NCI-H1092 treated with DMSO at 0.1 percent for 48 hours (cell line): ENCODE data around the gene NELFB.
A peak's percentile ranks its signal among the peaks of the same experiment; 100 is the strongest.

Experiments used
- DNase-seq: peaks from one replicate; lab custom pipeline; 2025; lab: John Stamatoyannopoulos, UW

The NELFB gene

DNA sequence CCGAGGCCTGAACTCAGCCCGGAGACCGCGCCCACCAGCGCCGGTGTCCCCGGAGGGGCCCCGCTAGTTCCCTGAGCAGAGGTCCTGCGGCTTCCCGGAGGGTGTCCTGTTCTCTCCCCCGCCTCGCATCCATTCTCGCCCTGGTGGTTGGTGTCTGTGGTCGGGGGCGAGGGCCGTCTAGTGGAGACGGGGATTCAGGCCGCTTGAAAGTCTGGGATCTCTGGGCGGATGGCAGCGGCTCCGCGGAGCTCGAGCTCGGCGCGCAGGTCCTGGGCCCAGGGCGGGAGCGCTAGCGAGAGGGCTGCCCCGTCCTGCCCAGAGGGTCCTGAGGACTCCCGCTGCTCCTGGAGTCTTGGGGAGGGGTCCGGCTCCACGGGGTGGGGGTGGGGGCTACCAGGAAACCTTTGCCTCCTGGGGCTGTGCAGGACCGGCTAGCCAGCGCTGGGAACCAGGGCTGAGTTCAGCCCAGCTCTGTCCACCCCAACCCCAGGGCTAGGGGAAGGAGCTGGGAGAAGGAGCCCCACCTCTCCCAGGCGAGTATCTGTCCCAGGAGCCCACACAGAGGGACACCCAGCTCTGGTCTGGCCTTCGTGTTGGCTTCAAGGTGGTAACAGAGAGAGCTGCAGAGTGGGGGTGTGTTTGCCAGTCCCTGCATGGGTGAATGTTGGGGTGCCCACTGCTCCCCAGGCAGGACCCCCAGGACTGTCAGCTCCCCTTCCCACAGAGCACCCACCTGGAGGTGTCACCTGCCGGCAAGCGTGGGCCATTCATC is 26.4 kb downstream of the NELFB start:
- DNase-seq = no peak

DNA sequence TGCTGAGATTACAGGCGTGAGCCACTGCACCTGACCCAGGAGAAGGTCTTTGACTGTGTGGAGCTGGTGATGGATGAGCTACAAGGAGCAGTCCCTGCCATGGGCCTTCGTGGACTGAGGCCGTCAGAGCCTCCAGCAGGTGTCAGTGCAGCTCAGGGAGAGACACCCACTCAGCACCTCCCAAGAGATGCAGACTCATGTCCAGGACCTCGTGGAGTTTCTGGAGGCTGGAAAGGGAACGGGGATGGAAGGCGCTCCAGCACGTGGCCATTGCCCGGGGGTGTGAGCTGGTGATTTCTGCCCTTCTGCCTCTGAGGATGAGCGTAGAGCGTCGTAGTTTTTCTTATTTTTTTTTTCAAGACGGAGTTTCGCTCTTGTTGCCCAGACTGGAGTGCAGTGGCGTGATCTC is 31.9 kb downstream of the NELFB start:
- peak; percentile 30 for DNase-seq

DNA sequence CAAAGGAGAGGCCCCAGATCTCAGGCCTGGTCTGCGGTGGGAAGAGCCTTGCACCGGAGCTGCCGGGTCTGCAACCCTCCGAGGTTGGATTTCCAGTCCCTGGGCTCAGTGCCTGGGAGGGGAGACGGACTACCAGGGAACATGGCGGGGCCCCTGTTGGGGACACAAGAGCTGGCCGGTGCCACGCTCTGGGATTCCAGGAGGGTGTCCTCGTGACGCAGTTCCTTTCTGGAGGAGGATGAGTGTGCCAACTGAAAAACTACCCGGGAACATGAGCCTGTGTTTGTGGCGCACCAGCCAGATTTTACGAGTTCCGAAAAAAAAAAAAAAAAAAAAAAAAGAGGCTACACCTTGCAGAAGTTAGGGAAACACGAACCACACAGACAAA is 38.0 kb downstream of the NELFB start:
- DNase-seq = no peak

DNA sequence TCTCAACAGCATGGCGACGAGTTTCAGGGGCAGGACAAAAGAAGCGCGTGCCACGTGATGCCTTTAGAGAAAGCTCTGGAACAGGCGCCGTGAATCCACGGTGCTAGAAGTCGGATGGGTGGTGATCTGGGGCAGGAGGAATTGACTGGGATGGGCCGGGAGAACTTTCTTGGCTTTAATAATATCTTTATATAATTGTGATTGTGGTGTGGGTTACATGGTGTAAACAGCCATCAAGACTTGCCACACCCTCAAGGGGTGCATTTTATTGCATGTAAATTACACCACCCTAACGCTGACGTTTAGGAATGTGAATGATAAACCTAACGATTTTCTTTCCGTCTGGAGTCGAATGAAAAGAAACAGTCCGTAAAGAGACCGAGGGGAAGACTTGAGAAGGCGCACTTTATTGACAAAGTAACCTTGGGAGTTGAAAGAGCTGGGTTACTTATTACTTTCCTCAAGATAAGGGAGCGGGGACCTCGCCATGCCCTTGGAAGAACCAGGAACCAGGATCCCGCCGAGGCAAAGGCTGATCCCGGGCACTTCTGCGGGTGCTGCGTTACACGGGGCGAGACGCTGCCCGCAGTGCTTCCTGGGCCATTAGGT is 38.5 kb downstream of the NELFB start:
- DNase-seq = no peak

DNA sequence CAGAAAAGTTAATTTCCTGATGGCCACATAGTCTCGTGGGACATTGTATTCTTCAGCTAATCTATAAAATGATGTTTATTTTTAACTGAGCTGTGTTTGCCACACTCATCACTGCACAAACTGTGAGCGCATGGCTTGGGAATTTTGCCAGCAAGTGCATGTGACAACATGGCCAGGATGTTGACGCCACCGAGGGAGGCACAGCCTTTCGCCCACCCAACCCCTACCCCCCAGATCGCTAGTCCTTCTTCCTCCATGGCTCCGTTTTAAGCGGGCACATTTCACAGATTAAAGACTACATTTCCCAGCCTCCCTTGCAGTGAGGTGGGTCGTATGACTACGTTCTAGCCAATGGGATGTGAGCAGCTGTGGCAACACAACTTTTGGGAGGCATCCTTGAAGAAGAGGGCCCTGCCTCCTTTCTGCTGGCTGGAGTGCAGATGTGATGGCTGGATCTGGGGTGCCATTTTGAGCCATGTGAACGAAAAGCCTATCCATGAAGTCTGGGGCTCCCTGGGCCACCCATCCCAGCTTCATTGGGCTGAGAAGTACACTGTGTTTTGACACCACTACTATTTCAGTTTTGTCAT is 39.1 kb downstream of the NELFB start:
- DNase-seq = no peak

DNA sequence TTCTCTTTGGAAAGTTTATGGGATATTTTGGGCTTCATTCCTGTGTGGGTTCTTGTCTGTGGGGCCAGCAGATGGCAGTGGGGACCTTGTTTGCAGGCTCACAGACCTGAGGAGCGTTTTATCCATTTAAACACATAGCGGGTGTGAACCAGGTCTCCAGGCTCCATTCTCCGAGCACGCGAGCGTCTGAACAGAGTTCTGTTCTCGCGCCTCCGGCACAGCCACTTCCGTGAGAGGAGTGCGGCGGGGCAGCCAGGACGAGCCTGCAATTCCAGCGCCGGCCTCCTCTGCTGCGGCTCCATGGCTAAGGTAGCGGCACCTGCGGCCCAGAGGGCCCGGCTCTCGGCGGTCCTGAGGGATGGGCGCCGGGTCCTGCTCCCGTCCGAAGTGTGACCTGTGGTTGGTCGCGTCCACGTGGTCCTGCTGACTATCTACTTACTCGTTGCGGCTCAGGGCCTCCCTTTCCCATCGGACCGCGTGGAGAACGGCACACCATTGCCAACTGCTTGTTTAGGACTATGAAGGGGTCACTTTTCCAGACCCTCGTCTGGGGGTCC is 39.6 kb downstream of the NELFB start:
- DNase-seq = no peak

DNA sequence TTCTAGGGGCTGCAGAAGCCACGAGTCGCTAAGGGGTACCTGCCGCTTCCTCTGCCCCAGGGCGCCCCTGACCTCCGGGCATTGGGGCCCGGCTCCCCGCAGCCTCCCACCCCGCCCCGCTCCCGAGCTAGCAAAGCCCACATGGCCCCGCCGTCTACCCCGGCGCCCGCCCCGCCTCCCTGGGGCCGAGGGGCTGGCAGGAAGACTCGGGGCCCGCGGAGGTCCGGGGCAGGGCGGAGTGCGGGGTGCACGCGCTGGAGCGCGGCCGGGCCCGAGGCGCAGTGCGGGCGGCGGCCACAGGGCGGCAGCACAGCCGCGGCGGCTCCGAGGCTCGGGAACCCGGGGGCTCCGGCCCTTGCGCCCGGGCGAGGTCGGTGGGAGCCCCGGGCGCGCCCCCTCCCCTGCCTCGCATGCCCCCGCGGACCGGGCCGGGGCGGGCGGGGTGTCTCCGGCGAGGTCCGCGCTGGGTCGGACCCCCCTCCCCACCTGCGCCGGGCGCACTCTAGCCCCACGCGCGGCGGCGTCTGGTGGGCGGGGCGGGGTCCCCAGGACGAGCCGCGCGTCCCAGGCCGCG is 40.2 kb downstream of the NELFB start:
- DNase-seq = no peak

DNA sequence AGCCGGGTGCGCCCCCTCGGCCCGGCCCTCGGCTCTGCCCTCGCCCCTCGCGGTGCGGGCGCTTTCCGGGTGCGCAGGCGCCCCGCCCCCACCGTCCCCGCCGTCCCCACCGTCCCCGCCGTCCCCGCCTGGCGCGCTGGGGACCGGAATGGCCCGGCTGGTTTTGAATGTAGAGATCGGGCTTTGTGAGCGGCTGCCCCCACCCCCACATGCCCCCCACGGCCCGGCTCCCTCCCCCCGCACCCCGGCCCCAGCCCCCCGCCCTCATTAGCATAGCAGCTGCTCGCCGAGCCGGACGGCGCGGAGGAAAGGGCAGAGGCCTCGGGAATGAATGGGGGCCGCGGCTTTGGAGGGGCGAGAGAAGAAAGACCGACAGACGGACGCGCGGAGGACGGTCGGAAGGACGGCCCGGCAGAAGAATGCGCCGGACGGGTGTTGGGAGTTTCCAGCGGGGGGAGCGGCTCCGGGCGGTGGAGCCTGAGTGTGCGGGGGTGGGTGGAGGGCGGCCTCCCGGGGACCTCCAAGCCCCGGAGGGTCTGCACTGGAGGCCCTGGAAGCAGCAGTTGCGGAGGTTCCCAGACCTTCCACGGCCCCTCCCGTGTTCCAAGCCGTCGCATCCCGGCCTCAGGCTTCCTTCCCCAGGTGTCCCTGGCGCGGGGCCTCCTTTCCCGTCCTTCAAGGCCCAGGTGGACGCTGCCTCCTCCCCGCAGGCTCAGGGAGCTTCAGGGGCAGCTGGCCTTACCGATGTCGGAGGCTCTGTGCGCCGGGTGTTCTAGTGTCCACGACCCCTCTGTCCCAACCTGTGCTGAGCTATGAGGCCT is 40.9 kb downstream of the NELFB start:
- DNase-seq = no peak

DNA sequence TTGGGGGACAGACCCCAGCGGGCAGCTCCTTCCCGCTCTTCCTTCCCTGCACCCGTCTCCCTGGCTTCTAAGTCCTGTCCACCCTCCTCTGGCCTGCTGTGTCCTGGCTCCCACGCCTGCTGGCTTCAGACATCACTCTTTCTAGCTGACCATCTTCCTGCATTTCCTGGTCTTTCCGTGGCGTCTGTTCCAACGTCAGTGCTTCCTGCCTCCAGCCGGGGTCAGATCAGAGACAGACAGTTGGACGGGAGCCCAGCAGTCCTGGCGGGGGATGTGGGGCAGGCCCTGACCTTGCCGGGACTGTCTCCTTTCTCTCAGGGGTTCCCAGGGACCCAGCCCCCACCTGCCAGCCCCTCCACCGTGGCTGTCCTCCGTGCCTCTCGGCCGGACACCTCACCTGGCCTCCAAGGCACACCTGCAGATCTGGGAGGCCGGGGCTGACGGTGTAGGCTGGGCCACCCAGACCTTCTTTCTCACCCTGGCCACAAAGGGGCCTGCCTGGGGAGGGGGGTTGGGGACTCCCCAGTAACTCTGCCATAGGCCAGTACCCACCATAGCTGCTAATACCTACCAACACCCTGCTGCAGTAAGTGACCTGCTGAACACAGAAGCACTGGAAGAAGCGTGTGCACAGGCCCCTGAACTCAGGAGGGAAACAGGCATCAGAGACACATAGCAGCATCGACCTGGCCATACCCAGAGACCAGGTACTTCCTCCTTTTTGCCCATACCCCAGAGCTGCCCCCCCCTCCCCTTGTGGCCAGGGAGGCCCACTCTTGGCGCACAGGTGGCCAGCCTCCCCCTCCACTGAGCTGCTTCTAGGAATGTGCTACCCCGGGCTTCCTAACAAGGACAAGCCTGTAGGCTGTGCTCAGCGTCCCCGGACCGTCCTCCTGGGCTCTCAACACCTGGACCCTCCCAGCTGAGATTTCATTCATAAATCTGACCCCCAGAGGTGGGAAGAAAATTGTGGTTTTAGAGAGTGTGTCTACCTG is 41.8 kb downstream of the NELFB start:
- no peak for DNase-seq

DNA sequence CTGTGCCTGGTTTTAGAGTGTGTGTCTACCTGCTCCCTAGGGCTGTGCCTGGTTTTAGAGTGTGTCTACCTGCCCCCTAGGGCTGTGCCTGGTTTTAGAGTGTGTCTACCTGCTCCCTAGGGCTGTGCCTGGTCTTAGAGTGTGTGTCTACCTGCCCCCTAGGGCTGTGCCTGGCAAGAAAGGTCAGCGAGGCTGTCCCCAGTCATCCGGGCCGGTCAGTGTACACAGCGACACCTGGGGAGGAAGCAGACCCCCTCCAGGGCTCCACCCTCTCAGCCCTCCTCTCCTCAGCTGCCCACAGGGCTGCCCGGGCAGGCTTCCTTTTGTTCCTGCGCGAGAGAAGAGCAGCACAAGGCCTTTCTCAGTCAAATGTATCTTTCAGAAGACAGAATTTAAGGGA is 42.8 kb downstream of the NELFB start:
- no peak for DNase-seq

DNA sequence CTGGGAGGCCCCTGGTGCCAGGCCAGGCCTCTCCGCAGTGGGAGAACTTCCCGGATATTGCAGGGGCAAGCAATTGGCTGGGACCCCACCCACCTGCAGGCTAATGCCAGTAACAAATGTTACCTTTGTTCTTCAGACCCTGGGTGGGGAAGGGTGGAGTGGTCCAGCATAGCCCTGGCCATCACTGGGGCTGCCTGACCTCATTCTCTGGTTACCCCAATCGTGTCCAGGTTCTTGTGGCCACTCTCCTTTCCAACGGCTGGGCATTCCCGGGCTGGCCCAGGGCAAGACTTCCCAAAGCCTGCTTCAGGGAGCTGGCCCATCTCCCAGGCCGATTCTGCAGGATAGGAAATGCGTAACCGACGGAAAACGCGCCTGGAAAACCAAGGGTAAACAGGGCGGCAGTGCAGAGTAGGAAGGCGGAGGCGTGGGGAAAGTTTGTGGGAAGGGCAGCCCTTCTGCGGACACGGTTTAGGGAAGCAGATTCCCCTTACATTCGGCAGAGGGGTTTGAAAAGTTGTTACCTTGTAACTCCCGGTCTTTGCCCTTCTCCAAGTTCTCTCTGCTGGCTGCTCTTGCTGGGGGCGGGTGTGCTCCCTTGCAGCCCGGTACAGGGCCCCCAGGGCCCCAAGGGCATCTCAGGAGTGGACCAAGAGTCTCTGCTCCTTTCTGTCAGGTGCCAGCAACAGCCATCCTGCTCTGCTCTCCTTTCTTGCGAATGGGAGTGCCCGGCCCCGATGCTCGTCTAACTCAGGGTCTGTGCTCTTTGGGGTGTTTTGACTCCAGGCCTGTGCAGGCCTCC is 43.5 kb downstream of the NELFB start:
- no peak for DNase-seq

DNA sequence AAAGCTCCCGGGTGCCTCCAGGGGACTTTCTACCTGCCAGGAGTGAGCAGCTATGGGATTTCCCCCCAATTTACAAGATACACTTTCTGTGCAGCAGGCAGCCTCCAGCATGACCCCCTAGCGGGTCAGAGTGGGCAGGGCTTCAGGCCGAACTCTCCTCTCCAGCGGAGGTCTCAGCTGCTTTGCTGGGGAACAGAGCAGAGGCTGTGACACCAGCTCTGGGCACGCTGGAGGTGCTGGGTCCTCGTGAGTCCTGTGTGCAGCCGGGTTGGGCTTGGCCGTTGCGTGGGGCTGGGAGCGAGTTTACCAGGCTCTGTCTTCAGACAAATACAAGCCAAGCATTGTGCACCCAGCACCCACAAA is 44.1 kb downstream of the NELFB start:
- no peak for DNase-seq

DNA sequence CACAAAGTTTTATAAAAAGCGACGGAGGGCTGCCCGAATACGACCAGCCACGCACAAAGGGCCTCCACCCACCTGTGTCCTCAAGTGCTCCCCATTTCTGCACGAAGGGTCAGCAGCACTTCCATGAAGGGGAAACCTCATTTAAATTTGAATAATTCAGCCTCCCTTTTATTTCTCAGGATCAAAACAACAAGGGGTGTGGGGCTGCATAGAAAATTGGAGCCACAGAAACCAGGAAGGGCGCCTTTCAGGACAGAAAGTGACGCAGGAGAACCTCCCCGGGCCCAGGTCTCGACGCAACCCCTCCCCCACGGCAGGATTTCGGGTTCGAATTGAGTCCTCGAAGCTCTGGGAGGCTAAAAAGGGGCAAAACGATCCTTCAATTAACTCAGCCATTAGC is 44.8 kb downstream of the NELFB start:
- no peak for DNase-seq

DNA sequence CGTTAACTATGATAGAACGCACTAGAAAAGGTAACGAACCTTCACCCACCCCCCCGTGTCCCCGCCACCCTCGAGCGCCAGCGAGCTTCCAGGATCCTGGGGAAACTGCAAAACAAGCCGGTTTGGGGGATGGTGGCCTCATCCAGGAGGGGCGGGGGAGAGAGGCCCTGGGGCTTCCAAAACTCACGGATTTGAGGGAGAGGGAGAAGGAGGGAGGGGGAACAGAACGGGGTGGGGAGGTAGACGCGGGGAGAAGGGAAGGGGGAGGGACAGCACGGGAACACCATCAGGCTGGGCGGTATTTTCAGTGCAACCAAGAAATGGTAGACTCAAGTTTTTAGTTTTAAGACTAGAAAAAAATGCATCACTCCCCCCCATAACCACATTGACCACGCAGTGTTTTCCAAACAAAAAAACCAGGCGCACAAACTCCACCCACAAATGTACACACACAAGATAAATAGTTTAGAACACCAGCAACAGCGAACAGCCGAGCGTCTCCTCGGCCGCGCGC is 45.5 kb downstream of the NELFB start:
- no peak for DNase-seq

DNA sequence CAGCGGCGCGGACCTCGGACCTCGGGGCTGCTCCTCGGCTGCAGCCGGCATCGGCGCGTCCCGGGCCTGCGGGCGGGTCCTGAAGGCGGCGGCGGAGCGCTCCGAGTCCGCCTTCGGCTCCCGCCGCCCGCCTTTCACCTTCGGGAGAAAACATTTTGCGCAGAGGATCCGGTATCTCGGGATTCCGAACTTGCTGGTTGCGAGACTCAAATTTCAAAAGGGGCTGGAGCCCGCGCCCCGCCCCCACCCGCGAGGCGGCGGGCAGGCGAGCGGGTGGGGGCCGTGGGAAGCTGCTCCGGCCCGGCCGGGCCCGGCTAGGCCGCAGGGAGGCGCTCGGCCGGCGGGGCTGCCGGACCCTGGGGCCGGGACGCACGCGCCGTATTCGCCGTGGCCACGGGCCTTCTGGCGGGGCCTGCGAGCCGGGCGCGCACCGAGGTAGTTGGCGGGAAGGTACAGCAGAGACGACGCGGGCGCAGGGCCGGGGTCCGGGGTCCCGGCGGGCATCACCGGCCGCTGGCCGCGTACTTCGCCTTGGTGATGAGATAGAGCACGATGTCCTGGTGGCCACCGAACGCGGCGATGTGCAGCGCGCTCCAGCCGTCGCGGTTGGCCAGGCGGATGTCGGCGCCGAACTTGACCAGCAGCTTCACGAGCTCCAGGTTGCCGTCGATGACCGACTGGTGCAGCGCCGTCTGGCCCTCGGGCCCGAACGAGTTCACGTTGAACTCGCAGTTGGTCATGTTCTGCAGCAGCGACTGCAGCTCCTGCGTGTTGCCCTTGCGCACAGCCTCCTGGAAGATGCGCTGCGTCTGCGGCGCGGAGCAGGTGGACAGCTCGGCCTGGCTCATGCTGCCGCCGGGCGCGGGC is 46.2 kb downstream of the NELFB start:
- peak; percentile 27 for DNase-seq

DNA sequence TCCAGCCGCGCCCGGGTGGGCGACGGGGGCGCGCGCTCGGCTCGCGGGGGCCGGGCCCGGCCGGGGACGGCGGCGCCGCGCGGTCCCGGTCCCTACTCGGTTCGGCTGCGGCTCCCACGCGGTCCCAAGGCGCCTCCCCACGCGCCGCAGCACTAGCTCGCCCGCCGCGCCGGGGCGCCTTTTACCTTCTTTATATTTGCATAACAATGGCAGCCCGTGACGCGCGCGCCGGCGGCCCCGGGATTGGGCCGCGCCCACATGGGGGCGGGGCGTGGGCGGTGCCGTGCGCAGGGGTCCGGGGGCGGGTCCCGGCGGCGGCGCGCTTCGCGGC is 47.0 kb downstream of the NELFB start, which contains the start of gene NRARP:
Gene NRARP, minus strand, starts transcription at position 154 of the 331 bp plus-strand sequence. CDS start 343 bp downstream, outside the sequence.
- DNase-seq = peak; percentile 81

DNA sequence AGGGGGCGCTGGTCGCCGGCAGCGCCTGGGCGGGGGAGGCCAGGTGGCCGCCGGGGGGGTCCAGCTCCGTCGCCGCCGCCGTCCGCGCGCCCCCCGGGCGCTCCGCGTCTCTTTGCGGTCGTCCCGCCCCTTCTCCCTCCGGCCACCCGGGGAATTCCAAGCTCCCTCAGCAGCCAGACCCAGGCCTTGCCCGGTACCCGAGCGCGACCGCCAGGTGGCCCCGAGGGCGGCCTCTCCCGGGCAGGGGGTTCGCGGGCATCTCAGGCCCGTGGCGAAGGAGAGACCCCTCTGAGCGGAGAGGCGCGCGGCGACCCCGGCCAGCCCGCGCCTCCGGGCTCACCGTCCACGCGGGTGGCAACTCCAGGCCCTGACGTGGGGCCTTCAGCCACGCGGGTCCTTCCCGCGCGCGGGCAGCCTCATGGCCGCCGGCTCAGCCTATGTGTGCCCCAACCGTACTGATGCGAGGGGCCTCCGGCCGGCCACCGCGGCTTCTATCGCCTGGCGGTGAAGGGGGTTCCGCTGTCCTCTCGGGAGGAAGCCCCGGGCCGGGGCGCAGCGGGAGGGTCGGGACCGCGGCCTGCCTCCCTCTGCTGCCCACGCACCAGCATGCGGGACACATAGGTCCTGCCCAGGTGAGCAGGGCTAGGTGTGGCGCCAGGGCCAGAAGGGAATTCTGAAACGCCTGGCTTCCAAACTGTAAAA is 47.5 kb downstream of the NELFB start:
- DNase-seq = peak; percentile 61
